Body of pancreas (tissue), 4 donors: ENCODE data around the gene PXDN.

Source experiments
- POLR2A ChIP-seq, 3 donors: fragments of 450-650 bp; IDR thresholded peaks; one replicate each; pipeline ENCODE4 v1.6.1; 2016; ENCODE audit warnings: antibody characterized with exemption in 3 of 3, mild to moderate bottlenecking in 2 of 3
- TF ChIP-seq, protein P1 (sequence below), 7 experiments: fragments of 450-650 bp in 4 of 7; fragments of 200-600 bp in 3 of 7; sonication (generic) in 3 of 7; IDR thresholded peaks; one replicate each; pipeline ENCODE4 v1.5.1; 2016 to 2019; ENCODE audit warnings: antibody characterized with exemption in 7 of 7

DNA sequence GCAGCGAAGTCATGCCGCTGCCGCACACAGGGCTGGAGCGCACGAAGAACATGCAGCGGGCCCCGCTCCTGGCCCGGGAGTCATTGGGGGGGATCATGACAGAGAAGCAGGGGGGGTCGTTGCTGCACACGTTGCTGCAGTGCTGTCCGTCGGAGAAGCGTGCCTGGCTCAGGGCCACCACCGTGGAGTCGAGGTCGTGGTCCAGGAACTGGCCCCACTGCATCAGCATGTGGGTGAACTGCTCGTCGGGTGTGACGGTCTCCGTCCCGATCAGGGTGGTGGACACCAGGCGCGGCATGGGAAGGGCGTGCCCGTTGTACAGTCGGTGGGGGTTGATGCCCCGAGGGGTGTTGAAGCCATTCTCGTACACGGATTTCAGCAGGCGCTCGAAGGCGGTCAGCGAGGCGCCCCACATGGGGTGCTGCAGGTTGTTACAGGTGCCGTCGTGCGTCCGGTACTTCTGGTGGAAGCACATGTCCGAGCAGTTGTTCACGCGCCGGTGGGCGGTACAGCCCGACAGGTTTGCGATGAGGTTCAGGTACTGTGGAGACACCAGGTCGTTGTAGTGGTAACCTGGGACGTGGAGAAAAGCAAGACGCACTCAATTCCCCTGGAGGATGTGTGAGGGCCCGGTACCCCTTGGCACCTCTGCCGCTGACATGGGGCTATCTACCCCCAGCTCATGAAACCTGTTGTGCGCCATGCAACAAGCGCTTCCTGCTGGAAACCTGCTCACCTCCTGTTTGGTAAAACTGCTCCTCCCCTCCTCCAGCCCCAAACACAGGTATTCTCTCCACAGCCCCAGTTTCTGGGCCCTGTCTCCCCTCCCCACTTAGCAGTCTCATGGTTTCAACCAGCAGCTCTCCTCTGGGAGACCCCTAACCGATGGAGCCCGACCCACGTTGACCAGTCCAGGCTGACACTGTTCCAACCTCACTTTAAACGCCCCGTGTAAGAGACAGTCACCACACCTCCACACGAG lies 94.9 kb downstream of the PXDN start:
- TF ChIP-seq, protein P1, sequence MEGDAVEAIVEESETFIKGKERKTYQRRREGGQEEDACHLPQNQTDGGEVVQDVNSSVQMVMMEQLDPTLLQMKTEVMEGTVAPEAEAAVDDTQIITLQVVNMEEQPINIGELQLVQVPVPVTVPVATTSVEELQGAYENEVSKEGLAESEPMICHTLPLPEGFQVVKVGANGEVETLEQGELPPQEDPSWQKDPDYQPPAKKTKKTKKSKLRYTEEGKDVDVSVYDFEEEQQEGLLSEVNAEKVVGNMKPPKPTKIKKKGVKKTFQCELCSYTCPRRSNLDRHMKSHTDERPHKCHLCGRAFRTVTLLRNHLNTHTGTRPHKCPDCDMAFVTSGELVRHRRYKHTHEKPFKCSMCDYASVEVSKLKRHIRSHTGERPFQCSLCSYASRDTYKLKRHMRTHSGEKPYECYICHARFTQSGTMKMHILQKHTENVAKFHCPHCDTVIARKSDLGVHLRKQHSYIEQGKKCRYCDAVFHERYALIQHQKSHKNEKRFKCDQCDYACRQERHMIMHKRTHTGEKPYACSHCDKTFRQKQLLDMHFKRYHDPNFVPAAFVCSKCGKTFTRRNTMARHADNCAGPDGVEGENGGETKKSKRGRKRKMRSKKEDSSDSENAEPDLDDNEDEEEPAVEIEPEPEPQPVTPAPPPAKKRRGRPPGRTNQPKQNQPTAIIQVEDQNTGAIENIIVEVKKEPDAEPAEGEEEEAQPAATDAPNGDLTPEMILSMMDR (IDR thresholded peaks at IDR 0.05) = no peak
- TF ChIP-seq POLR2A (IDR thresholded peaks at IDR 0.05) = no peak
